HG02642 (cell line): ENCODE results near the gene BBOX1.

Experiments used
- ATAC-seq: cut with Tn5 transposase; IDR thresholded peaks from one replicate; pipeline ENCODE4 v1.9.1; 2021; ENCODE audit warnings: mild to moderate bottlenecking; ENCODE audit not compliant: unreplicated experiment, poor library complexity

Gene BBOX1

DNA sequence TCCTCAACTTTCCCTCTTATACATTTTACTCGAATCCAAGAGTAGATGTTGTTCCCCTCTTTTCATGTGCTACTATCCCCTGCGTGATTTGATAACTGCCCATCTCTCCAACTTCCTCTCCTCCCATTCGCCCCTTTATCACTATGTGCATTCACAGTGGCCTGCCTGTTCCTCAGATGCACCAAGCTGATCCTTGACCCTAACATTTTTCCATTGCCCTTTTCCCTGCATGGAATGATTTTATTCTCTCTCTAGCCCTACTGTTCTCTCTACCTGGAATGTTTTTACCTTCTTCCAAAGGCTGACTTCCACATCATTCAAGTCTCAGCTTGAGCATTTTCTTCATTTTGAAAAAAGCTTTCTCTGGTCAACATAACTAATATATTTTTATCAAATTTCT is 15.8 kb upstream of the BBOX1 start:
- ATAC-seq = no peak

DNA sequence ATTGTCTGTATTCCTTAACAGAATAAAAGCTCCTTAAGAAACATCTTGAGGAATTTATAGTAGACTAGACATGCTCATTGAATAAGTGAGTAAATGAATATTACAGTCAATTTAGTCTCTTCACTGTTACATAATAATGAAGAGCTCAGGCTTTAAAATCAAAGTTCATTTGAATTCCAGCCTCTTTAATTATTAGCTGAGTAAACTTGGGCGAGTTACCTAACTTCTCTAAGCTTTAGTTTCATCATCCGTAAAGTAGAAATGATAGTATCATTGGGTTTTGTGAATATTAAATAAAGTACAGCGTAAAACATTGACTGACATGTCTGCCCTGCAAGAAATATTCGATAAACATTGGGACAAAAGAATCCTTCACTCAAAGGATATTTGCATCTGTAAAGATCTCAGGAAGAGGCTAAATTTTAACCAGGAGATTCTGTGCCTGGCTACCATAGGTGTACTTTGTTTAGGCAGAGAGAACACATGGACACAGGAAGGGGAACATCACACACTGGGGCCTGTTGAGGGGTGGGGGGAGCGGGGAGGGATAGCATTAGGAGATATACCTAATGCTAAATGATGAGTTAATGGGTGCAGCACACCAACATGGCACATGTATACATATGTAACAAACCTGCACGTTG is 15.2 kb upstream of the BBOX1 start:
- no peak for ATAC-seq

DNA sequence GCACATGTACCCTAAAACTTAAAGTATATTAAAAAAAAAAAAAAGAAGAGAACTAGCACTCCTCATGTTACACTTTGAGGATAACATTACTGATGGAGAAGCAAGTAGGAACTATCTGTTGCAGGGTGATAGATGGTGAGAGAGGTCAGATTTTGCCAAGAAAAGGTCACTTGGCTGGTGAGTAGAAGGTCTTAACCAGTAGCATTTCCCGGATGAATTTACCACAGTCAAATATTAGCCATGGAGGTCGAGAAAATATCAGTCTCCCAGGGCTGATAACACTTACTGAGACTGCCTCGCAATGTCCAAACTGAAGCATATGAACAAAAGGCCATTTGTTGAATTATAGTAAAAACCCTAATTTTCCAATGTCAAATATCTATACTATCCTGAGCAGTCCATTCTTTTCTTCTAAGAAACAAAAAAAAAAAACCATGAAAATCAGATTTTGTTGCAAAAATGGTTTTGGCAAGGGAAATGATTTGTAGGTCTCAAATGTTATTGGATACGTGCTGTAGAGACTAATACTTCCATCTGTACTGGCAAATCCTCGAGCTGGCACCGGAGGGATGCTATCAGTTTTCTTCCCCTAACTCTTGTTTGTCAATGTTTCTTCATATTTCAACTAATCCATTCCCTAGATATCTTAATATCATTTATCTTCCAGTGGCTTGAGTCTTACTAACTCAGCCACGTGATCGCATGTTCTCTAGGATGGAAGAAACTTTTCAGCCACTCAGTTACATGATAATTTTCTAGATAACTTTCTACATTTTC is 14.5 kb upstream of the BBOX1 start:
- no peak for ATAC-seq

DNA sequence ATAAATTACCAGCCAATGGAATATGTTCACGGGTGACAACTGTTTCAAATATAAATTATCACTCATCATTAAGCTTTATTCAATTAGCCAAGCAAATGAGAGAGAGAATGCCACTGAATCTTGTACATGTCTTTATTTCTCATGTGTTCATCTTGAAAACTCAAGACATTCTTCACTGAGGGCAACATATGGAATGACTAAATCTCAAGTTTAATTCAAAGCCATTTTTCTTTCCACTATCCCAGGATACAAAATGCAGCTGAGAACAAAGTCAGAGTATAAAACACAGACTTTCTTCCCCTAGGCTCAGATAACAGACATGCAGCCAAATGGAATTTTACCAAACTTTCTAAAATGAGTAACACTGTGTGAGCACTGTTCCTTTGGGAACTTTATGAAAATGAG is 12.1 kb upstream of the BBOX1 start:
- ATAC-seq = no peak

DNA sequence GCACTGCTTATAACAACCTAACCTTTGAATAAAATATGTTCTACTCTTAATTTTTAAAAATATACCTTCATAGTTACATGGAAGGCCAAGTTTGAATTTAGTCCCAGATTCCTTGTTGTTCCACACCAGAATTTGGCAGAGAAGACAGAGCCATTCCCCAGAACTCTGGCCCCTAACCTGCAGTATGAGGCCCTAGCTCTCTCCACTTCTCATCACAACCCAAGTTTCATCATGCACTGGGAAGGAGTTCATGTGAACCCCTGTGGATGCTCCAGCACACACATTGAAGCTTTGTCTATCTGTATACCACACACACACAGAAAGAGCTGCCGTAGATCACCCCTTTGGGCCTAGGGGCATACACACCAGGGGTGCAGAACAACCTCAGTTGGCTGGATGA is 10.6 kb upstream of the BBOX1 start:
- ATAC-seq = no peak

DNA sequence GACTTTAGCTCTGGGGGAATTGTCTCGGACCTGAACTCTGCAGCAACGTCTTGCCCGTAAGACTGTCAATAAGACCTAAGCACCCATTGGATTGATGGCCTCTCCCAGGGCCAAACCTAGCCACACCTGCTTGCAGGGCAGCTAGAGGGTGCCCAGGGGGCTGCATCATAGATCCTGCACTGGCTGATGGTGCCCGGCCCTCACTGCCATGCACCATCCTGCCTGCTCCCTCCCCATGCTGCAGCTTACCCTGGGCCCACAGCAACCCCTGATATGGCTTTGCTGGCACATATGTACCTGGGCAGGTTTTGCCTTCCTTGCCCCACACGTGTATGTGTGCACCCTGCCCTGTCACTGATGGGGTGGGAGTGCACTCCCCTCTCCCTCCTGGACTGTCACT is 8.9 kb upstream of the BBOX1 start:
- no peak for ATAC-seq

DNA sequence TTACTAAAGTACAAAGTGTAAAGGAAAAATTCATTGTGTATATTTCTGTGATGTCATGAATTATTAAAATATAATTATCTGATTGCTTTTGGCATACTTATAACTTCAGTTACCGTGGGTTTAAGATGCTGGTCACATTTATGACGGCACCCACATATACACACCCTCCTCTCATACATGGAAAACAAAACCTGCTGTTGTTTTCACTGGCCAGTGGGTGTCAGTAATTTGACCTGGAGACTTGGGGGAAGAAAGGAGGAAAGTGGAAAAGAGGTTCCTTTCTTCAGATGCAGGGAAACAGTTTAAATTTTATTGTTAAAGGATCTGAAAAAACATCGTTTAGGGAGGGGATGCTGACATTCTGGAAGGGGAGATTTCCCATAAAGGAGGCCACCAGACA is 742 bp upstream of the BBOX1 start:
- ATAC-seq = no peak

DNA sequence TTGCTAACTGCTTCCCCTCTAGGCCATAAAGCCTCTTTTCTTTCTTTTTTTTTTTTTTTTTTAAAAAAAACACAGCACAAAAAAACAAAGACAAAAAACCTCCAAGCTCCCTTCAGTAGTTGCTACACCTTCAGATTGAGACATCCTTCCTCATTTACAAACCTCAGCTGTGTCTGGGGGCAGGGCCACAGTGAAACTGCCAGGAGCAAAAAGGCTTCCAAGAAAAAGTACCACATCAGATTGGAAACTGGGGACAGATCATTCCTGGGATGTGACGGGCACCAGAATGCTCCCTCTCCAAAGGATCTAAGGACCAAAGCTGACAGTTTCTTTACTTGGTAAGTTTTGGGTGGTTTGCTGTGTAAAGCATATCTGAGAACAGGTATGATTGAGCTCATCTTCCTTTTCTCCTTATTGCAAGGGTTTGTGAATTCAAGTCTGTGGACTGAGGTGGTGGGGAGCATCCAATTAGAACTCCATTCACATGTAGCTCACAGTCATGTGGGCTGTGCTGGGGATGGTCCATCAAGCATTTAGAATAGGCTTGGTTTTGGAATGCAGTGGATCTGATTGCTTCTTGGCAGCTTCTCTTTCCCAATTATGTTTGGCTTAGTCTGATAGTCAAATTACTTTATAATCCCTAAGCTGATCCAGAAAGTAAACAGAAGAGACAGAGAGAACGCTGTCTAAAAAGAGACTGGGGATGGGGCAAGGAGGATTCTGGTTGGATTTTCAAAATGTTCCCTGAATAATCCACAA is 705 bp downstream of the BBOX1 start:
- no peak for ATAC-seq

DNA sequence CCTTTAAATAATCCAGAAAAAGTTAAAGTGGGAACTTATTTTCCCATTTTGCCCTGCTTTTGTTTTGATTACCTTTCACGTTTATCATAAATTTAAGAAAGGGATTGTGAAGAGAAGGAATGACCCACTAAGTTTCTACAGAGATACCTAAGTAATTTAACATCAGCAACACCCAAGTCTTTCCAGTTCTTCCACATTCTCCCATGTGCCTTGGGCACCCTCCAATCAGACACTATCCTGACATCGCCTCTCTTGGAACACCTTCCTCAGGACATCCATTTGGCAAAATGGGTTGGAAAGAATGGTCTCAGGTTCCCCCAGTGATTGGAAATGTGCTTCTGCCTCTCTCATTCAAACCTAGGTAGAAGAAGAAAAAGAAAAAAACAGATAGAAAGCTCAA is 6.3 kb downstream of the BBOX1 start:
- ATAC-seq = no peak

DNA sequence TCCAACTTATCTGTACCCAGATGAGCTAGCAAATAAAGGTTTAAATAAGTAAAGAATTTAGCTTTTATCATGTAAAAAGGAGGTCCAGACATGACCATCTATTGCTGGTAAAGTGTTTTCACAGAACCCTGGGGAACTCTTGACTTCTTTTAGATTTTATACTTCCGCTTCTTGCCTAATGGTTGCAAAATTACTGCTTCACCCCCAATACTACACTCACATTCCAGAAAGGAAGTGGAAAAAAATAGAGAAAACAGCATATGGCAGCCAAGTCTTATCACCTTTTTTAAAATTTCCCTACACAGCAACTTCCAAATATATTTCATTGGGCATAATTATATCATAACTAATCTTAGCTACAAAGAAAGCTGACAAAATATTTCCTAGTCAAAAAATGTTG is 12.1 kb downstream of the BBOX1 start:
- ATAC-seq = no peak

DNA sequence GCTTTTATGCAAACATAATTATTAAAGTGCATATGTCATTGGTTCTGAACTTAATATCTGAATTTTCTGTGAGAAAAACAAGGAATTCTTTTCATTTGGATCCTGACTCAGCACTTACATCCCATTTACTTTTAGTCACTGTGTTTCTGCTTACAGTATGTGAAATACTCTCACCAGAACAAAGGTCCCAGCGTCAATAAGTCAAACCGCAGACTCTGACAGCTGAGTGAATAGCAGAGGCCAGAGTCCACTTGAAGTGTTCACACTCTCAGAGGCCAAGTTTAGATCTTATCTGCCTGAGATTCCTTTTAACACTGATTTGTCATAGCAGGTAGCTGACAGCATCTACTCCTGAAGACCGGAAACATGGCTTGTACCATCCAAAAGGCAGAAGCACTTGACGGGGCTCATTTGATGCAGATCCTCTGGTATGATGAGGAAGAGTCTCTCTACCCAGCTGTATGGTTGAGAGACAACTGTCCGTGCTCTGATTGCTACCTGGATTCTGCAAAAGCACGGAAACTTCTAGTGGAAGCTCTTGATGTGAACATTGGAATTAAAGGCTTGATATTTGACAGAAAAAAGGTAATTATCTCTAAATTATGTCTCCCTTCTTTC is 14.6 kb downstream of the BBOX1 start:
- ATAC-seq = no peak

DNA sequence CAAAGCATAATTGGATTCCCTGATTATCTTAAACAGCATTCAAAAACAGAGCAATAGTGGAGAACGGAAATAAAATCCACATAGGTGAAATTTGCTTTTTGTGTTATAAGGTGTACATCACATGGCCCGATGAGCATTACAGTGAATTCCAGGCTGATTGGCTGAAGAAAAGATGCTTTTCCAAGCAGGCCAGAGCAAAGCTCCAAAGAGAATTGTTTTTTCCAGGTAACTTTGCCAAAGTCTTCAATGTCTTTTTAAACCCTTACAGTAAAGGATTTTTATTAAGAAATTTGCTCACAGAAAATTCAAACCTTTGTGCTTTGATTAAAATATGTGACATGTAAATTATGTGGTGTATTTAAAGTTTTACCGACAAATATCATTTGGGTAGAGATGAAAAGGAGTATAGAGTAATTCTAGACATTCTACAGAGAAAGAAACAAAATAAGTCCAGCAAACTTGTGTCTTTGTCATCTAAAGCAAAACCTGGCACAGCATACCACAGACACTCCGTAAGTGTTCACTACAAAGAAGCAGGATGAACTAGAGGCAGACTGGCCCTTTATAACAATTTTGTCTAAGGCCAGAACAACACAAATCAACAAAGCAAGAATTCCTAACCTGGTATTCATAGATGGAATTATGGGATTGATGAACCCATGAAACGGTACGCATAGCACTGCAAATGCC is 16.6 kb downstream of the BBOX1 start:
- ATAC-seq = no peak

DNA sequence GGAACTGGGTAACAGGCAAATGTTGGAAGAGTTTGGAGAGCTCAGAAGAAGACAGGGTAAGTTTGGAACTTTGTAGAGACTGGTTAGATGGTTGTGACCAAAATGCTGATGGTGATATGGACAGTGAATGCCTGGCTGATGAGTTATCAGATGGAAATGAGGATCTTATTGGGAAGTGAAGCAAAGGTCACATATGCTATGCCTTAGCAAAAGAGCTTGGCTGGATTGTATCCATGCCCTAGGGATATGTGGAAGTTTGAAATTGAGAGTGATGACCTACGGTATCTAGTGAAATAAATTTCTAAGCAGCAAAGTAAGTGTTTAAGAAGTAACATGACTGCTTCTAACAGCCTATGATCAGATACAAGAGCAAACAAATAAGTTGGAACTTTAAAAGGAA is 17.8 kb downstream of the BBOX1 start:
- no peak for ATAC-seq

DNA sequence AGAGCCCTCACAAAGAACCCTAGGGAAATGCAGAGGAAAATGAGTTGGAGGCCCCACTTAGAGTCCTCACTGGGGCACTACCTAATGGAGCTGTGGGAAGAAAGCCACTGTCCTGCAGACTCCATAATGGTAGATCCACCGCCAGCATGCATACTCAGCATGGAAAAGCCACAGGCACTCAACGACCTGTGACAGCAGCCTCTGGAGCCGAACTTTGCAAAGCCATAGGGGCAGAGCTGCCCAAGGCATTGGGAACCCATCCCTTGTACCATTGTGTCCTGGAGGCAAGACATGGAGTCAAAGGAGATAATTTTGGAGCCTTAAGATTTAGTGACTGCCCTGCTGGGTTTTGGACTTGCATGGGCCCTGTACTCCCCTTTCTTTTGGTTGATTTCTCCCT is 18.8 kb downstream of the BBOX1 start:
- ATAC-seq = no peak

DNA sequence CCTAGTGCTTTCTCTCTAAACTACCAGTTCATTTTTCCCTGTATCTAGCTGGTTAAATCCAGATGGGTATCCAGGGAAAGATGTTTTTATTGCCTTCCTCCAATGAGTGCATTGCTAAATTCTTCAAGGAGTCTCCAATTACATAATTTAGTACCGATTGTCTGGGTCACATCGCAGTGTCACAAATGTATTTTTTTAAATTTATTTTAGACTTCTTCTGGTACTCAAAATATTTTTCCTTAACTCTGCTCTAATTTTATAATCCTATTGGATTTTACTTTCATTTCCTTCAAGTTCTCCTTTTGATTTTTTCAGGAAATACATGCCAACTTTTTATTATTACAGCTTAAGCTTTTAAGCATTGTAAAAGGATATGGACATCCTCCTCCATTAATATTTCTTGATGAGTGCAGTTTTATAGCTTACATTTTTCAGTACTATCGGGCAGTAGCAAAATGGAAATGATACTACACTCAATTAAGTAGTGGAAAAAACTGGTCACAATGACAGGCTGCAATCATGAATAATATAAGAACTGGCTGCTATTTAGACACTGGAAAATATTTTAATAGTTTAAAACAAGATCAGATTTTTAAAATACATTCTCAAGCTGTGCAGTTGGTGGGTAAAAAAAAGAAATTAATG is 20.3 kb downstream of the BBOX1 start:
- no peak for ATAC-seq

DNA sequence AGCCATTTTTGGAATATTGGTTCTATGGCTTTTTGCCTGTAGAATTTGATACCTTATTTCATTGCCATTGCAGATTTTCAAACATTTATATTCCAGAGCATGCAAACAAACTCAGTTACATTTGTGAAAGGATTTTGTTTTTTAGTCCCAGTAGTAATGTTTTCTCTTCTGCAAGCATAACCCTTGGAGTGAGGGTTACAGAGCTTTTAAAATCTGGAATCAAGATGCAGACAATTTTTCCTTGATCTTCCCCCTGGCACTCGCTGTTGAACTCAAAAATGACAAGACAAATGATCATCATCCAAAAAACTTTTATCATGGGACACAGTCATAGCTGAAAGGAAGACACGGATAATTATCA is 20.8 kb downstream of the BBOX1 start:
- no peak for ATAC-seq

DNA sequence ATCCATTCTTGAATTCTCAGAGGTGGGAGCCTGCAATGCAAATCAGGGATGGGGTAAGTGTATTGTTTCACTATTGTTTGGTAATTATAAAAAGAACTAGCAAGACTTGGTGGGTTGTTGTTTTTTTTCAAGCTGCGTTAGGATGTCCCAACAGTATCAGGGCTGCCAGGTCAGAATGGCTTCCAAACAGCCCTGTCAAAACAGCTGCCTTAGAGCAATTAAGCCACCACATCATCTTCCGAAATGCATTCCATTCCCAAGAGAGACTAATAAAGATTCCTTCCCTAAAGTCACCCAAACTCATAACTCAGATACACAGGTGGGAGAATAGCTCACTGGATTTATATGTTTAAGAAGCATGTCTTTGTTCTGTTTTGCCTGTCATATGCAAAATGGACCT is 23.5 kb downstream of the BBOX1 start:
- ATAC-seq = no peak

DNA sequence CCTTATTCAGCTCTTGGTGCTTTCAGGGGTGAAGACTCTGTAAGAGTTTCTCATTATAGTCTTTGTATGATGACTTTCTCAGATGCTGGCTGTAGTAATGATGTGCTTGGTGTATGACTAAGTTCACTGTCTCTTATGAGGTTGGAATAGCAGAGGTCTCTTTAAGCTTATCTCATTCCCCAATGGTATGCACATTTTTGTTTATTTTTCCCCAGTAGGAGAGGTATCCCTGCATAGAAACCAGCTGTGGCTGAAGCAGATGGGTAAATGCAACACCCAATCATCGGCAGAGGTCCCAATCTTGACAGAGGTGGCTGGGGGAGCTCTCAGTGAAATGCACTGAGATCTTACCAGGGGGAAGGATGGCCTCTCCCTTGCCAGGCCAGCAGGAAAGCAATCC is 34.6 kb downstream of the BBOX1 start:
- no peak for ATAC-seq

DNA sequence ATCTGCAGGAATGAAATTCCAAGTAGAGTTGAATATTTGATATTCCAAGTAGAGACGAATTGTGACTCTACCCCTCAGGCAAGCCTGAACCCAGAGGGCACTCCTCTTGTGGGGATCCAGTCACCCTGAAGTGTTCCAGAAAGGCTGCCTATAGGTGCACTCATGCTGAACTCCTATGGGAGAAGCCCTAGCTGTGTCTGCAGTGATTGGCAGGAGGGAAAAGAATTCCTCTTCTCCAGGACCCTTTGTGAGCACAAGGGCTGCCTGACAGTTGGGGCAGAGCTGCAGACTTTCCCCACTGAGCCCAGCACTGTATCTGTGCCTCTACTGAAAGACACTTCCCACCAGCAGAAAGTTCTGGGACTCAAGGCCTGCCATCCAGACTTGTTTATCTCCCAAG is 35.0 kb downstream of the BBOX1 start:
- no peak for ATAC-seq

DNA sequence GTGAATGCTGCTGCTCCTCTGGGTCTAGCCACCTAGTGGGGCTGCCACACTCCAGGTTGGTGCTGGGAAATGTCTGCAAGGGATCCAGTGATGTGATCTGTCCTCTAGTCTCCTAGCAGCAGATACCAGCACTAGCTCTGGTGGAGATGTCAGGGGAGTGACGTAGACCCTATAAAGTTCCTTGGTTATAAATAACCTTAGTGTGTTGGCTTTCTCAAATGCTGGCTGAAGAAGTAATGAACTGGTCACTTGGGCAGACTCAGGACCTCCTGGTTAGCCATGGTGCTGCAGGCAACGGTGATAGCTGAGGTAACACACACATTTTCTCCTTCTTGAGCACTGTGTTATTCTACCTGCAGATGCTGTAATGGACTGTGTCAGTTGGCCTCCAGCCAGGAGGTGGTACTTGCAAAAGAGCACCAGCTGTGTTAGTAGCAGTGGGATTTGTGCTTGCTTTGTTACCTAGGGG is 35.5 kb downstream of the BBOX1 start:
- no peak for ATAC-seq
